NCI-H2107 treated with DMSO at 0.1 percent for 48 hours (cell line): ENCODE data around the gene RGPD6.
"Not testable (repeated sequence)": the region's sequence is repeated elsewhere in the genome, so short reads cannot be mapped to it uniquely, and the experiment has no call there.

Experiments
- DNase-seq: peaks from one replicate; lab custom pipeline; 2025; ENCODE audit not compliant: unreplicated experiment; lab: John Stamatoyannopoulos, UW

The RGPD6 gene

DNA sequence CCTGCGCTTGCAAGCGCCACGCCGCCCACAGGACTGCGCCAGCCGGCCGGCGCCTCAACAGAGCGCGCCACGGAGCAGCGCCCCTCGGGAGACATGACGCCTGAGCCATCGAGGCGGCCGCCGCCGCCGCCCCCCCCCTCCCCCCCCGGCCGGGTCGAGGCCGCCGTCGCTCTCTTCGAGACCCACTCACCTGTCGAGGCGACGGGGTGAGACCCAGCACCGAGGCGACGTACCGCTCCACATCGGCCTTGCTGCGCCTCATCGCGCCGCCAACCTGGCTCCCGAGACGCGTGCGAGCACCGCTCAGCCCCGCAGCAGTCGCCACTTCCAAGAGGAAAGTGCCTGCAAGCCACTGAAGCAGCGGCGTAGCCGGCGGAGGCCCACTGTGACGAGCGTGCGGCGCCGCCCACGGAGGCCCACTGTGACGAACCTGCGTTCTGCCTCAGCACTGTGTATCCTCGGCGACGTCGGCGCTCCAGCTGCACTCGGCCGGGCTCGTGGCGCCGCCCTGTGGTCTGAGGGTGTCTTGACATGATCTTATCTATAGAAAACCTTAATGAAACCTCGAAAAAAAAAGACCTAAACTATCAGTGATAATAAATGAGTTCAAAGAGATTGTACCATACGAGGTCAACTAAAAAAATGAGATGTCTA, at the start of gene RGPD6:
RGPD6 (minus strand) TSS at position 460 of the 654 bp plus-strand sequence; CDS start at position 262, 198 bp downstream.
- DNase-seq, result not testable (repeated sequence)

GRCh38 chr2:110619326-110619939, 42.4 kb upstream of the RGPD6 start:
- not testable (repeated sequence) for DNase-seq

GRCh38 chr2:110613927-110614326, 36.9 kb upstream of the RGPD6 start:
- not testable (repeated sequence) for DNase-seq

DNA sequence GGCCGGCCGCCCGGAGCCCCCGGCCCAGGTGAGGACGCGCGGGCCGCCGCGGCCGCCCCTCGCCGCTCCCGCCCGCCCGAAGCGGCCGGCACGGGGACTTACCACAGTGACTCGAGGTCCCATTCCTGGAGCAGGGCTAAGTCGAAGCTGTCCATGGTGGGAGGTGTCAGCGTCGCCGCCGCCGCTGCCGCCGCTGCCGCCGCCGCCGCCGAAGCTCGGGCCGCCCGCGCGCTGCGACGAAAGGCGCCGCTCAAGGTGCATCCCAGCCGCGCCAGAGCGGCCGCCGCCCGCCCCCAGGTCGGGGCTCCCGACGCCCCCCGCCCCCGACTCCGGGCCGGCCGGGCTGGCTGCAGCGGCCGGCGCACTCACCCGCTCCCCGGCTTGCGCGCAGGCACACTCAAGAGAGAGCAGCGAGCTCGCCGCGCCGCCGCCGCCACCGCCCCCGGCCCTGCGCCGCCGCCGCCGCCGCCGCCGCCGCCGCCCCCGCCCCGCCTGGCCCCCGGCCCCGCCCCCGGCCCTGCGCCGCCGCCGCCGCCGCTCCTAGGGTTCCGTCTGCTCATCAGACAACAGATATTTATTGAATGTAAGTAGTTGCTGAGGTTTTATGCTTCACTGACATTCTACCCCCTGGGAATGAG, 33.7 kb upstream of the RGPD6 start:
- DNase-seq, result not testable (repeated sequence)

GRCh38 chr2:110609843-110610612, 33.0 kb upstream of the RGPD6 start:
- not testable (repeated sequence) for DNase-seq

DNA sequence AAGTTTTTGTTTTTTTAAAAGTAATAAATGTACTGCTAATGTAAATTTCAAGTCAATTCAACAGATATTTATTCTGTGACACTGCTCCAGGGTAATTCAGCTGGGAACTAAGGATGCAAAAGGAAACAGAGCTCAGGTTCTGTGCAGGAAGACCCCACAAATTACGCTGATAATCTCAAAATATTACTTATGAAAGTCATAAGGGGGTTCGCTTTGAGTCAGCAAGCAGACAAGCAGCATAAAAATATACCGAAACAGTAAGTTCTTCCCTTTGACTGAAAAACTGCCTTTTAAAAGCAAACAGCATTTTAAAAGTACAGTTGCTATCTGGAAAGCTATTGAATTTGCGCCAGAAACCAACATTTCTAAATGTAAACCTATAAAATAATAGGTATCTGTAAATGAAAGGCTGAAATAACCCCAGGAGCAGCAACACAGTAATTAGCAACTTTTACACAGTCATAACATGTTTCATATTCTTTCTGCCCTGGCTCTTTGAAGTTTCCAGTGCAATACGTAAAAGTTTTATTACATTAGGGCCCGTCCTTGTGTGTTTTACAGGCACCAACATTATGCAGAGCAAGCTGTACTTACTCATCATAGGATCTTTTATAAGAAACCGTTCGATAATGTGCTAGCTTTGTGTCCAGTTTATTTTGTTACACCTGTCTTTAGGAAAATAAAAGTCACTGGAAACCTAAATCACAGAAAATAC, 31.9 kb upstream of the RGPD6 start:
- not testable (repeated sequence) for DNase-seq

- DNase-seq, result not testable (repeated sequence)
Observed at GRCh38 chr2:110605057-110605456, 28.0 kb upstream of the RGPD6 start.

DNA sequence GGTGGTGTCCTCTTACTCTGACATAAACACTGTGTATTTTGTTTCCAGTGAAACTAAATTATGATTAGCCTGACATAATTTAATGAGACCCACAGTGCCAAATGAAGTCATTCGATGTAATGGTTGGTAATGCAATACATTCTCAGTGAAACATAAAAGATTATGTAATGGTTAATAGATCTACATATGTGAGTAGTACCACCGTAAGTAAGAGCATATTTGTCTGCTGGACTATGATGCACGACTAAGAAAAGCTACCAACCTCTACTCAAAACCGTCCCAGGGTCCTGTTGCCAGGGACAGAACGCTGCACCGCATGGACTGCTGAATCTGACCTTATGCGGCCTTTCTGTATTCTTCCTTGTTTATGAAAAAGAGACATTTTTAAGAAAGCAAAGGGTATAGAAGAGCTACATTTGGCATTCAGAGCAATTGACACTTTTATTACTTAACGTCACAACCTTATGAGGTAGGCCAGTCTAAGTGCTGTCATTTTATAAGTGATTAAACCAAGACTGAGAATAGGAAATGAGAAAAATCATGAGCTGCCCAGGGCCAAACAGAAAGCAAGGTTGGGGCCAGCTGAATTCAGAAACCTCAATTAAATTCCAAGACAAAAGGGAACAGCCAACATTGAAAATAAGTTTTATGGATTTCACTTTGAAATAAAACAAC, 27.0 kb upstream of the RGPD6 start:
- not testable (repeated sequence) for DNase-seq

GRCh38 chr2:110602139-110602538, 25.1 kb upstream of the RGPD6 start:
- not testable (repeated sequence) for DNase-seq

GRCh38 chr2:110591973-110592372, 15.0 kb upstream of the RGPD6 start:
- DNase-seq, result not testable (repeated sequence)

GRCh38 chr2:110589677-110590330, 12.8 kb upstream of the RGPD6 start:
- not testable (repeated sequence) for DNase-seq

DNA sequence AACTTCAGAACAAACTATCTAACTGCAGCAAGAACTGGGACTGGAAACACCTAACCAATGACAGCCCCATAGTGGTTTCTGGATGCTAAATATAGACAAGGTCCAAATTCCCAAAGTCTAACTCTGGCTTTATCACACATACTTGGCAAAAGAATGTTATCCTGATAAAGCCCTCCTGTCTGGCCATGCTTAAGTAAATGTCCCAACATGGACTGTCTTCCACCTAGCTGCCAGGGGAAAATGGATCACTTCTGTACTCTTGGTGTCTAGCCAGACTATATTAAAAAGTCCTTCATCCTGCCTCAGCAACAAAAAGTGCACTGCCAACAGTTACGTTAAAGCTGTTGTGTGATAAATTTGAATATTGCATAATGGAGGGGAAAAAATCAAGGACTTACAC, 11.5 kb upstream of the RGPD6 start:
- DNase-seq, result not testable (repeated sequence)

DNA sequence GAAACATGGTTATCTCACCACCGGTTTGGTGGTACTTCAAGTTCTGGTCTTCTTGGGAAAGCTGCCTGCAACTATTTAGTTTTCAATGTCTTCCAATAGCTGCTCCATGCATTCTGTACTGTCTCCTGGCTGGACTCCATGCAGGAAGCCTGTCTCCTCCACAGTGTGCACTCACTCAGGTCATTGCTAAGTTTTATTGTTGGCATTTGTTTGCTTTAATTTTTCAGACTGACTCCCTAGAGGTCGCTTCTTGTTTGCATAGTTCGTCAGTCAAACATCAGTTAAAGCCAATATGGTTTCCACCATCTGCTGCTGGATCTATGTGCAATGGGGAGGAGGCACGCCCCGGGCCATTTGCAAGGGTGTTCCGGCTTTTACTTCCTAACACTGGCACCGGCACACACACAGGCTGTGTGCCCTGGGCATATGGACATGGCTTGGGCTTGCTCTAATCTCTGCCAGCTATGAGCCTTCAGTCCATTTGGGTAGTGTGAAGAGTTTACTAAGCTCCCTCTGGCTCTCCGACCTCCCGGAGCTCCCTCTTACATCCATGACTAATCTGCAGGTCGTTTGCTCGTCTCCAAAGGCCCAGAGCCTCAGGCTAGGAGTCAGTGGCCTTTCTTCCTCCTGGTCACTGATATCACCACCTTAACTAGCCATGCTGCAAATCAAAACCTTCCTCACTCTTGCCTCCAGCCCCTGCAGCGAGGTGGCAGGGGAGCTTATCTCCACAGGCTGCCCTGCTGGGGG, 2.4 kb upstream of the RGPD6 start:
- DNase-seq, result not testable (repeated sequence)

- DNase-seq, result not testable (repeated sequence)
Observed at GRCh38 chr2:110578429-110578828, 1.4 kb upstream of the RGPD6 start.

DNA sequence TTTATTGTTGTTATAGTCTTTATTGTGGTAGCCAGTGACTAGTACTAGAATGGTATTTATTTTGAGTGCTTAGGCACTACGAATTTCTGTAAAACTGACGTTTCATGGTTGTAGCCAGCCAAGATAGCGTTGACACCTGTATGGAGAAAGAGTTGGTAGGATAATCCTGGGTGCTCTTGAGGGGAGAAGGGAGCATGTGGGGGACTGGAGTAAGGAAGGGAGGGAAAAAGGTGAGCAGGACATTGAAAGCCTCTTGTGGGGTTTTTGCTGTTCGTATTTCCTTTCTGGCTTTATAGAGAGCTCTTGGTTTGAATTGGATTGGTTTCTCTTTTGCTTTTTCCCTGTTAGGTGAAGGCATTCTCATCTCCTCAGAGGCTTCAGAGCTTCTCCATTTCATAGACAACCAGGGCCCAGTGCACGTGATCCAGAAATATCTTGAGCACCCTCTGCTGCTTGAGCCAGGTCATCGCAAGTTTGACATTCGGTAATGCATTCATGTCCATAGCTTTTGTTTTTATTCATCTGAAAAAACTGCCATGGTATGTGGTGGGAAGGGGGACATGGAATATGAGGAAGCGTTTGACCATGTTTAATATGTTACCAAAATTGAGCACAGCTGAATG, 77.2 kb downstream of the RGPD6 start:
- DNase-seq, result not testable (repeated sequence)

DNA sequence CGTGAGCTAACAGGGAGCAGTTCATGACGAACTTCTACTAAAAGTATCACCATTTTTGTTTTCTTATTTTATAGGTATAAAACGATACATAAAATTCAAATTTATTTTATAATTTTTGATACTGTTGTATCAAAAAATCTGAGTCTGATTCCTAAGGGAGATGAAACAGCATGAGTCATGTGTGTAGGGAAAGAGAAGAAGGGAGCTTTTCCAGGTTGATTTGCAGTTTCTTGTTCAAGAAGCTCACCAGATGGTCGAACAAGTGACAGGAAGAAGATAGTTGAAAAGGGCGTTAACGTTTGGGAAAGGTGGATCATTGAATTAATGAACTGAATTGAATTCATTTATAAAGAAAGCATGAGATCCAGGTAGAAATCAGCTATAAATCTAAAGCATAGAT, 81.0 kb downstream of the RGPD6 start:
- DNase-seq, result not testable (repeated sequence)

GRCh38 chr2:110494488-110494887, 82.5 kb downstream of the RGPD6 start:
- DNase-seq, result not testable (repeated sequence)

DNA sequence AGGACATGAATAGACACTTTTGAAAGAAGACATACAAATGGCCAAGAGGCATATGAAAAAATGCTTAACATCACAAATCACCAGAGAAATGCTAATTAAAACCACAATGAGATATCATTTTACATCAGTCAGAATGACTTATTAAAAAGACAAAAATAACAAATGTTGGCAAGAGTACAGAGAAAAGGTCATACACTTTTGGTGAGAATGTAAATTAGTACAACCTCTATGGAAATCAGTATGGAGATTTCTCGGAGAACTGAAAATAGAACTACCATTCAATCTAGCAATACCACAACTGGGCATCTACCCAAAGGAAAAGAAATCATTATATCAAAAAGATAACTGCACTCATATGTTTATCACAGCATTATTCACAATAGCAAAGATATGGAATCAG, 88.0 kb downstream of the RGPD6 start:
- DNase-seq, result not testable (repeated sequence)
